ENCODE measurements around the gene FERMT3. TPM values are rescaled to one million over a fixed set of nuclear protein-coding genes. Genes with fewer than 3 reads are reported as not detected.

The FERMT3 gene
- total RNA-seq, 1 experiment from 2014 or later = 10.6 TPM

DNA sequence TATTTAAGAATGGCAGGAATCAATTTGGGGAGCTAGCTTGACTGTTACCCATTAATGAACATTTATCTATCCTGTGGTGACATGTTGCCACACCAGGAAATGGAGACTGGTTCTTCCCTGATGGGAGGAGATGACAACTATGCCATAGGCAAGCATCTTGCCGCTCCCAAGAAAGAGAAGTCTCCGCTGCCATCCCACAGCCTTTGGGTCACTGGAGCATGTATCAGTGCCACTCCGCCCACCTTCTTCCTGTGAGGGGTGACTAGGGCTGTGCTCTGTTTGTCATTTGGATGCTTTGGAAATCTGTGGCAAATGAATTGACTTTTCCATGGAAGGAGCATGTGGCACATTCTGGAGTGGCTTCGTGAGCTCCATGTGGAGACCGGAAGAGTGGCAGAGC is 14.1 kb upstream of the FERMT3 start:
- H3K23me2 ChIP-seq (ENCODE audit: insufficient read length, low read depth, low read length, poor library complexity, severe bottlenecking) = no peaks in the 10 kb centered on the region
- H4K8ac ChIP-seq (replicated peaks; ENCODE audit: insufficient read length, low read depth, low read length) = no peak overlapping the region
- no peak overlapping the region for H2BK20ac ChIP-seq (ENCODE audit: low read depth, low read length, poor library complexity, severe bottlenecking)
- H4K5ac ChIP-seq (ENCODE audit: insufficient read length, low read depth, low read length) = no peak overlapping the region
- no peak overlapping the region for H3K14ac ChIP-seq (ENCODE audit: insufficient read depth, low read length)
- H3K9ac ChIP-seq (ENCODE audit: extremely low read depth, insufficient read length, low read length) = no peak overlapping the region
- Mint-ChIP-seq H3K4me1 (0 out of 4 replicates have a peak, but pooled peaks cover 0 to 3% of the 10 kb centered on the region in 2 experiments), H3K36me3 (ENCODE audit: insufficient read depth in 1 of 3, low read depth in 3 of 3) (peaks cover 60 to 80% (median 74%) of the 10 kb centered on the region in 3 experiments; a peak in 6 of 7 replicates), H3K4me3 (no peak overlapping the region), H3K27me3 (ENCODE audit: low read depth) (no peaks in the 10 kb centered on the region), H3K9me3 (no peaks in the 10 kb centered on the region), H3K27ac (no peak overlapping the region; a peak in 1 of 7 replicates)
- H4K91ac ChIP-seq (ENCODE audit: insufficient read length, low read depth, low read length) = no peak overlapping the region
- H2AK5ac ChIP-seq (ENCODE audit: insufficient read length, low read length) = no peak overlapping the region
- no peak overlapping the region for H3K18ac ChIP-seq (ENCODE audit: insufficient read length, low read depth, low read length)
- H3K23ac ChIP-seq (ENCODE audit: insufficient read length, low read depth, low read length) = no peak overlapping the region
- no CpG with 5 or more reads among the region's 5 CpGs for WGBS (ENCODE audit: extremely low coverage, insufficient read length, low lambda C conversion rate)
- H3K4me2 ChIP-seq (ENCODE audit: insufficient read depth, insufficient read length, low read length) = no peak overlapping the region
- no peak overlapping the region for H2BK120ac ChIP-seq (ENCODE audit: low read depth, low read length, poor library complexity, severe bottlenecking)
- no peak overlapping the region for H3K56ac ChIP-seq (ENCODE audit: insufficient read length, low read depth, low read length)
- H2AFZ ChIP-seq (ENCODE audit: low read length) = no peak overlapping the region
- H3K79me1 ChIP-seq (ENCODE audit: insufficient read depth, low read depth, low read length, poor library complexity, severe bottlenecking) = peaks cover 5% of the 10 kb centered on the region
- H3K27me3 ChIP-seq (ENCODE audit: insufficient read depth, low read length) = no peaks in the 10 kb centered on the region
- H3K9me3 ChIP-seq (ENCODE audit: control insufficient read depth, low read depth, low read length) = no peaks in the 10 kb centered on the region
- no peak overlapping the region for H2BK15ac ChIP-seq (ENCODE audit: low read depth, low read length)
- H3K4me1 ChIP-seq (ENCODE audit: insufficient read depth, low read length) = no peaks in the 10 kb centered on the region
- H3K27ac ChIP-seq (ENCODE audit: insufficient read length, low read depth, low read length) = no peak overlapping the region
- H3K4ac ChIP-seq (ENCODE audit: low read depth, low read length) = no peak overlapping the region
- no peak for DNase-seq
- peaks cover 3% of the 10 kb centered on the region for H4K20me1 ChIP-seq (ENCODE audit: control insufficient read depth, insufficient read depth, insufficient read length)
- no peak overlapping the region for H2BK12ac ChIP-seq (ENCODE audit: insufficient read length, low read depth, low read length)
- H3K79me2 ChIP-seq (ENCODE audit: insufficient read depth, low read length) = peaks cover 21% of the 10 kb centered on the region; the same call in 1 of the 2 replicates
- H3T11ph ChIP-seq (ENCODE audit: low read length) = no peak overlapping the region
- TF ChIP-seq, protein P1, sequence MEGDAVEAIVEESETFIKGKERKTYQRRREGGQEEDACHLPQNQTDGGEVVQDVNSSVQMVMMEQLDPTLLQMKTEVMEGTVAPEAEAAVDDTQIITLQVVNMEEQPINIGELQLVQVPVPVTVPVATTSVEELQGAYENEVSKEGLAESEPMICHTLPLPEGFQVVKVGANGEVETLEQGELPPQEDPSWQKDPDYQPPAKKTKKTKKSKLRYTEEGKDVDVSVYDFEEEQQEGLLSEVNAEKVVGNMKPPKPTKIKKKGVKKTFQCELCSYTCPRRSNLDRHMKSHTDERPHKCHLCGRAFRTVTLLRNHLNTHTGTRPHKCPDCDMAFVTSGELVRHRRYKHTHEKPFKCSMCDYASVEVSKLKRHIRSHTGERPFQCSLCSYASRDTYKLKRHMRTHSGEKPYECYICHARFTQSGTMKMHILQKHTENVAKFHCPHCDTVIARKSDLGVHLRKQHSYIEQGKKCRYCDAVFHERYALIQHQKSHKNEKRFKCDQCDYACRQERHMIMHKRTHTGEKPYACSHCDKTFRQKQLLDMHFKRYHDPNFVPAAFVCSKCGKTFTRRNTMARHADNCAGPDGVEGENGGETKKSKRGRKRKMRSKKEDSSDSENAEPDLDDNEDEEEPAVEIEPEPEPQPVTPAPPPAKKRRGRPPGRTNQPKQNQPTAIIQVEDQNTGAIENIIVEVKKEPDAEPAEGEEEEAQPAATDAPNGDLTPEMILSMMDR (conservative IDR thresholded peaks at IDR 0.05) = no peak
- H2BK5ac ChIP-seq (ENCODE audit: insufficient read length, low read length) = no peak overlapping the region
